ENCODE measurements around the gene CHKA.

DNA sequence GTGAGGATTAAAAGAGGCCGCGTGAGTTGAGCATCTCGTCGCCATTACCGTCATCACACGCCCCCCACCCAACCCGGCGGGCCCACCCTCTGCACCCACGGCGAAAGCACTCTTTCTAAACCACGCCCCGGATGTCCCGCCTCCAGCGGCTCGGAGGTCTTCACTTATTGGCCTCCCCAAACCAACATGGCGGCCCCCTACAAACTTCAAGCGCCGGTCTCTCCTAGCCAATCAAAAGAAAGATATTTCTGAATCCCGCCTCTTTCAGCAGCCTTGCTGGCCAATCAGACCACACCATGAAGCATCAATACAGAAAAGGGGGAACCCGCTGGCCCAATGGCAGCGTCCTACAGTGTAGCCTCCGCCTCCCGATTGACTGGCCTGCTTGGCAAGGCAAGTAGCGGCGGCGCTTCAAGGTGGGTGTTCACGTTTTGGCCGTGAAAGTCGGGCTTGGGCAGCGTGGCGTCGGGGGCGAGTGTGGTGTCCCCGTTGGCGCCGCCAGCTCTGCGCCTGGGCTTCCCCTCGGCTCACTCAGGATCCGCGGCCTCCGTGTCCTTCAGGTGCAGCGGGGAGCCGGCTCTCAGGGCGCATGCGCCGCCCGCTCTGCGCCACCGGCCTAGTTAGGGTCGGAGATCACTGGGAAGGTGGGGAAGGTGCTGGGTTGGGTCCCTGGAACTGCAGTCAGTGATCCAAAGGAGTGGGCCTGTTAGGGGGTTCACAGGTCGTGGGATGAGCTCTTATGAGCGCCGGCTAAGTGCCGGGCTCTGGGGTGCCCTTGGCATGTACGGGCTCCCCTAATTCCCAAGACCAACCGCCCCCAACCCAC, 90.7 kb downstream of the CHKA start, which contains the start of gene NDUFS8:
- TF ChIP-seq POLR2A (IDR thresholded peaks at IDR 0.05; ENCODE audit: control extremely low read depth in 1 of 2, low read depth in 2 of 2, low read length in 2 of 2) (peak in 1 of 2 experiments; percentile 64; a peak in 2 of 3 replicates), RAD21 (IDR thresholded peaks at IDR 0.05 in 1 of 2, conservative IDR thresholded peaks at IDR 0.05 in 1 of 2; ENCODE audit: low read depth in 2 of 2, low read length in 2 of 2) (no peak), SIRT6 (IDR thresholded peaks at IDR 0.05; ENCODE audit: low read length) (no peak), POLR2AphosphoS5 (IDR thresholded peaks at IDR 0.05; ENCODE audit: low read depth, low read length) (peak; percentile 72), SRF (IDR thresholded peaks at IDR 0.05; ENCODE audit: low read depth, low read length) (no peak), BCL11A (IDR thresholded peaks at IDR 0.05; ENCODE audit: low read depth in 2 of 2, low read length in 2 of 2) (no peak), KDM1A (IDR thresholded peaks at IDR 0.05; ENCODE audit: borderline replicate concordance, low read length) (no peak), TBP (IDR thresholded peaks at IDR 0.05; ENCODE audit: low read depth, low read length) (peak; percentile 83), CHD2 (IDR thresholded peaks at IDR 0.05; ENCODE audit: low read length) (peak; percentile 78)
- TF ChIP-seq, protein P1, sequence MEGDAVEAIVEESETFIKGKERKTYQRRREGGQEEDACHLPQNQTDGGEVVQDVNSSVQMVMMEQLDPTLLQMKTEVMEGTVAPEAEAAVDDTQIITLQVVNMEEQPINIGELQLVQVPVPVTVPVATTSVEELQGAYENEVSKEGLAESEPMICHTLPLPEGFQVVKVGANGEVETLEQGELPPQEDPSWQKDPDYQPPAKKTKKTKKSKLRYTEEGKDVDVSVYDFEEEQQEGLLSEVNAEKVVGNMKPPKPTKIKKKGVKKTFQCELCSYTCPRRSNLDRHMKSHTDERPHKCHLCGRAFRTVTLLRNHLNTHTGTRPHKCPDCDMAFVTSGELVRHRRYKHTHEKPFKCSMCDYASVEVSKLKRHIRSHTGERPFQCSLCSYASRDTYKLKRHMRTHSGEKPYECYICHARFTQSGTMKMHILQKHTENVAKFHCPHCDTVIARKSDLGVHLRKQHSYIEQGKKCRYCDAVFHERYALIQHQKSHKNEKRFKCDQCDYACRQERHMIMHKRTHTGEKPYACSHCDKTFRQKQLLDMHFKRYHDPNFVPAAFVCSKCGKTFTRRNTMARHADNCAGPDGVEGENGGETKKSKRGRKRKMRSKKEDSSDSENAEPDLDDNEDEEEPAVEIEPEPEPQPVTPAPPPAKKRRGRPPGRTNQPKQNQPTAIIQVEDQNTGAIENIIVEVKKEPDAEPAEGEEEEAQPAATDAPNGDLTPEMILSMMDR (IDR thresholded peaks at IDR 0.05; ENCODE audit: control extremely low read depth in 1 of 3, insufficient read depth in 1 of 3, low read depth in 1 of 3, low read length in 3 of 3), result no peak

All from H1 (cell line).